Mammary epithelial cell (primary cell): ENCODE results near the gene DNAH14.

Experiments used
- CTCF ChIP-seq, 2 donors: IDR thresholded peaks in 1 of 2; conservative IDR thresholded peaks in 1 of 2; 2 replicates each; pipeline ENCODE4 v1.5.1; 2011 to 2012; ENCODE audit warnings: inconsistent platforms in 2 of 2, low read length in 2 of 2, mild to moderate bottlenecking in 2 of 2, control low read depth in 1 of 2, low read depth in 1 of 2; ENCODE audit not compliant: insufficient read depth in 1 of 2; ENCODE audit errors: extremely low read depth in 1 of 2
- EZH2 ChIP-seq: IDR thresholded peaks from 2 replicates; pipeline ENCODE4 v1.6.1; 2012; ENCODE audit warnings: low read length, inconsistent platforms, borderline replicate concordance

- TF ChIP-seq CTCF (conservative IDR thresholded peaks at IDR 0.05 in 1 of 2, IDR thresholded peaks at IDR 0.05 in 1 of 2; ENCODE audit: extremely low read depth in 1 of 2, insufficient read depth in 1 of 2, low read depth in 1 of 2, low read length in 2 of 2), result no peak
- no peak for TF ChIP-seq EZH2
These were observed 46.4 kb upstream of the DNAH14 start for GRCh38 chr1:224883091-224883490.
